ENCODE data around the gene MAP3K5. TPM values are rescaled to one million over a fixed set of nuclear protein-coding genes. Genes with fewer than 3 reads are reported as not detected.
"Not testable (repeated sequence)": the region's sequence is repeated elsewhere in the genome, so short reads cannot be mapped to it uniquely, and the experiment has no call there.

MAP3K5 gene
- total RNA-seq, 1 donor from 2014 or later, result 6.3 TPM

DNA sequence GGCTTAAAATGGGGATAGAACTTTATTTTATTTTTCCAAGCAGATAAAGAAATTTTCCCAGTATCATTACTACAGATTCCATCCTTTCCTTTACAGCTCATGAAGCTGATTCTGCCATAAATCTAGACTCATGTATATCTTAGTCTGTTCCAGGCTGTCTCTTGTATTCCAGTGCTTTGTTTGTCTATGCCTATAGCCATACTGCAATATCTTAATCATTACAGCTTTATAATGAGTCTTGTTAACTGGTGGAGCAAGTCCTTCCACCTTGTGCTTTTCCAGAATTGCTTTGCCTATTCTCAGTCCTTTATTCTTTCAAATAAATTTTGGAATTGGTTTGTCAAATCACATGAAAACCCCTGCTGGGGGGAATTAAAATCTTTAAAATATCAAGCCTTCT is 99.2 kb downstream of the MAP3K5 start:
- DNase-seq (ENCODE audit: low spot score) (no peak), ATAC-seq (no peak)

DNA sequence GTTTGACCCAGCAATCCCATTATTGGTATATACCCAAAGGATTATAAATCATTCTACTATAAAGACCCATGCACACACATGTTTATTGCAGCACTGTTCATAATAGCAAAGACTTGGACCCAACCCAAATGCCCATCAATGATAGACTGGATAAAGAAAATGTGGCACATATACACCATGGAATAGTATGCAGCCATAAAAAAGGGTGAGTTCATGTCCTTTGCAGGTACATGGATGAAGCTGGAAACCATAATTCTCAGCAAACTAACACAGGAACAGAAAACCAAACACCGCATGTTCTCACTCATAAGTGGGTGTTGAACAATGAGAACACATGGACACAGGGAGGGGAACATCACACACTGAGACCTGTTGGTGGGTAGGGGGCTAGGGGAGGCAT is 104.4 kb downstream of the MAP3K5 start:
- ATAC-seq; DNase-seq (ENCODE audit: low spot score): not testable (repeated sequence)

DNA sequence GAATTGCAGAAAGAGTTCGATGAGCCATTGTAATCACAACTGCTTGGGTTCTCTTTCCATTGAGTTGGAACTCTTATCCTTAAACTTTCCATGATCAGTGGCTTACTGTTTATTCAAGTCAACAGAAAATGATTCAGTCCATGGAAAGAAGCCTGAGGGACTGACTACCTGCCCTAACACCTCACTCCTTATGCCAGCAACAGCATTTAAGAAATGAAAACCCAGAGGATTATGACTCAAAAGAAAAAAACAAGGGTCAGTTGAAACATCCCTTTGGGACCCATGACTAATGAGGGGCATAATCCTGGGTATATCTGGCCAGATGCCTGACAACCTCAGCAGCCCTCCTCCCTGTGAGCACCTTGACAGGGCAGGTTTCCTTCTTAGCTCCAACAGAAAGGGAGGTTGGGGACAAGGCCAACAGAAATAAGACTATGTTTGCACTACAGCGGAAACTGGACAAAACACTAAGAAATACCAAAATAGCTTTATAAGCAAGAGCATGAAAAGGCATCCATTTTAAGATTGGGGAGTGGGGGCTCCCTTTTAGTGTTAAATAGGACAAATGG is 106.7 kb downstream of the MAP3K5 start:
- DNase-seq (ENCODE audit: low spot score) (no peak), ATAC-seq (no peak)

DNA sequence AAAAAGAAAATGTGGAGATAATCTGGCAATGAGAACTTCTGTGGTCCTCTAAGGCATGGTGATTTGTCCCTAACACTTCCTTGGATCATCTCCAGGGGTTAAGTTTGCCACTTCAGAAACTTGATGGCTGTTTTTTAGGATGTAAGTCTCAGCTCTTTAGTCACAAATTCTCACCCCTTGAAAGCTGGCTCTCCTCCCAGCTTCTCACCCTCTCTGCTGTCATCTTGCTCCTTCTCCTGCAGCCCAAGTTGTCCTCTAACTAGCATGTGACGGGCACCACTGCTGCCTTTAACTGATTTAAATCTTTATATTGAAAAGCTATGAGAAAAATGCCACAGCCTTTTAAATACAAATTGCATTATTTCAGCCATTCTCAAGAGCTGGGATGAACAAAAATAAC is 107.8 kb downstream of the MAP3K5 start:
- DNase-seq (ENCODE audit: low spot score), result no peak
- no peak for ATAC-seq

DNA sequence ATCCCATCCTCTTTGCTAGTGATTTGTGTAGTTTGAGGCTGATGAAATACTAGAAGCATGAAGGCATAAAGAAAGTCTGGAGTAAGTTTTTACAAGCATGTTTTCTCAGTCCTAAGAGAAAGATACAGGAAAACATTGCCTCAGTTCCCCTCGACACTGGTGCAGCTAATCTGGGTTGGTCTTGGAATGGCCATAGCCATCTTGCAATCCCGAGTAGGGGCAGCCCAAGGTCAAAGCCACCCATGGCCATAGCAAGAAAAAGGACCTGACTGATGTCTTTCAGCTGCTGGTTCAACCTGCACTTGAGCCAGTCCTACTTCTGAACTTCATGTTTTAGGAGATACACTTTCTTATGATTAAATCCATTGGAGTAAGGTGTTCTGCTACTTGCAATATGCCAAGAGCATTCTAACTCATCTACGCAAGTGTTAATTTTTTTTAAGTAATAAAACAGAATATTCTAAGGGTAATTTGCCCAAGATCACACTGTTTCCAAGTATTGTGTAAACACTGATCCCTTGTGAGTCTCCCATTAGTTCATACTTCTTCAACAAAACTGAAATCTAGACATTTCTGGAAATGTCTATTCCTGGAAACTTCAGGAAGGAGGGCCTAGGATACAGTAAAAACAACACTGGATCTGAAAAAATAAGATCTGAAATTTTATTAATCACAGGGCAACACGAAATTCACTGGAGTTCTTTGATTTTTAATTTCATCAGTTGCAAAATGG is 108.9 kb downstream of the MAP3K5 start:
- DNase-seq (ENCODE audit: low spot score), result no peak
- no peak for ATAC-seq

DNA sequence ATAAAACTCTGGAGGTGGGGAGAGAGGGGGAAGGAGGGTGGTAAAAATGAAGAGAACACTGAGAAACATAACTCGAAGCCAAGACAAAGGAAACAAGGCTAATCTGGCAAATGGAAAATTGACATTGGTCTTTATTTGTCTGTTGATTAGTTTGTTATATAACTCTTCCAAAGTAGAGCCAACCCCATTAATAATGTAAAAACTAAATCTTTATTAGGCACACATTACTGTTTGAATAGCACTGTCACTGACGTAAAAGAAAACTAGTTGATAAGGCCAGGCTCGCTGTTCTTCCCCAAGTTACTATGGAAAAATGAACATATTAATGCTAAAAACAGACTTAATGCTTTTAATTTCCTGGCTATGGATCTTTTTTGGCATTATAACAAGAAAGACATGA is 110.0 kb downstream of the MAP3K5 start:
- ATAC-seq (no peak), DNase-seq (ENCODE audit: low spot score) (no peak)

DNA sequence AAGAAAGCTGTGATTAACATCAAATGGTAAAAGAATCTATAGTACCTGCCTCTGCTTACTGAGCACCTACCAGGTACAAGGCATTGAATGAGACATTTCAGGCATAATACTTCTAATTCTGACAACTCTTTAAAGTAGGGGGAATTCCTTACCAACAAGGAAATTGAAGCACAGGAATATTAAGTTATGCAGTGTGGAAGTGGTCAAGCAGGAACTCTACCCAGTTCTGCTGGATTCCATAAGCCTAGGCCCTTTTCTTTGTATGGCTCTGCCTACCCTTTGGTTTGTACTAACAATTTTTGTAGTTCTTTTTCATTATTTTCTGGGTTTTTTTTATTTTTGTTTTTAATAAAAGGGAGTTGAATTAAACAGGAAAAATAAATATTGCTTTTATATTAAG is 114.5 kb downstream of the MAP3K5 start:
- ATAC-seq (no peak), DNase-seq (ENCODE audit: low spot score) (no peak)

DNA sequence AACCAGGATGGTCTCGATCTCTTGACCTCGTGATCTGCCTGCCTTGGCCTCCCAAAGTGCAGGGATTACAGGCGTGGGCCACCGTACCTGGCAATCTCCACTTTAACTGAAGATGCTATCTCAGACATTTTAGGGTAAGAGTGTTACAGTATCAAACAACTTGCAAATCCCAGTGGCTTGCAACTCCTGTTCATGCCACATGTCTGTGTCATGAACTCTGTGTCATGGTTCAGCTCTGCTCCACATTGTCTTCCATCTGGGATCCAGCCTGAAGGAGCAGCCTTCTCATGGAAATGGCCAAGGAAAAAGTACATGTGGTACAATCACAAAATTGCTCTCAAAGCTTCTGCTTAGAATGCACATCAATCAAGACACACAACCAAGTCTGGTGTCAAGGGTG is 114.9 kb downstream of the MAP3K5 start:
- ATAC-seq (no peak), DNase-seq (ENCODE audit: low spot score) (no peak)

DNA sequence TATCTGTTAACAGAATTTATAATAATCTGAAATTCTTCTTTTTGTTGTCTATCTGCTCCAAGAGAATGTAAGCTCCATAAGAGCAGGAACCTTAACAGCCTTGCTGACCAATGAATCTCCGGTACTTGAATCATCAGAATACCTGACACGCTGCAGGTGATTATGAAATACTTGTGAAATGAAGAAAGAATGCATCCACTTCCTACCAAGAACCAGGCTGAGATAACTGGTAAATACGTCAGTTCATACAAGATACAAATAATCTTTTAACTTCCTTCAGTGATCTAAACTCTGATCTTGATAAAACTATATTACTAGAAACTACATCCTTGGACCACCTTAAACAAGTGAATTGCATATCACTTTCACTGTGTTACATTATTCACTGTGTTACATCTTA is 116.2 kb downstream of the MAP3K5 start:
- ATAC-seq (no peak), DNase-seq (ENCODE audit: low spot score) (no peak)

DNA sequence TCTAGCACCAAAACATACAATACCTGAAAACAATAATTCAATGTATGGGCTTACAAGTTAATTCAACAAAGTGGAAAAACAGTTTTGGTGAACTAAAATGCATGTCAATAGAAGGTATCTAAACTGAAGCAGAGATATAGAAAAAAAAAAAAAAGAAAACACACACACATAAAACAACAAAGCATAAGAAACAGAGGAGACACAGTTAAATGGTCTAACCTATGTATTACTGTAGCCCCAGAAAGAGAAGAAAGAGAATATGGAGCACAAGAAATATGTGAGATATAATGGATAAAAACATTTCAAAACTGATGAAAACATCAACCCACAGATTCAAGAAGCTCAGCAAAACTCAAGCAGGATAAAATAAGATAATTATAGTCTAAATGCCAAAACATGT is 118.7 kb downstream of the MAP3K5 start:
- DNase-seq (ENCODE audit: low spot score) (no peak), ATAC-seq (no peak)

DNA sequence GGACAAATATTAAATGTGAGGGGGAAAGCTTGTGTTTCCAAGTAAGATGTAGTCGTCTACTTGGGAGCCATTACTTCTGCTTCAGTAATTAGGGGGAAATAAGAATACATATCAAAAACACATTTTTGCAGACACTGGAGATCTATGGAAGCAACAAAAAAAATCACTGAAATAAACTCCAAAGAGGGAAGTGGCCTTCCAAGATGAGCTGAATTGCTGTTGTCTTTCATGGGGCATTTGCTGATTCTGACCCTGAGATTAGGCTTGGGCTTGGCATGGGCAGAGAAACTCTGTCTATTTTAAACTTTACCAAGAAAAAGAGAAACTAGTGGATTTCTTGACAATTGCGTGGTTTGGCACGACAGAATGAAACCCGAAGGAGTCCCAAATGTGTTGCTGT is 120.1 kb downstream of the MAP3K5 start:
- ATAC-seq (no peak), DNase-seq (ENCODE audit: low spot score) (no peak)

DNA sequence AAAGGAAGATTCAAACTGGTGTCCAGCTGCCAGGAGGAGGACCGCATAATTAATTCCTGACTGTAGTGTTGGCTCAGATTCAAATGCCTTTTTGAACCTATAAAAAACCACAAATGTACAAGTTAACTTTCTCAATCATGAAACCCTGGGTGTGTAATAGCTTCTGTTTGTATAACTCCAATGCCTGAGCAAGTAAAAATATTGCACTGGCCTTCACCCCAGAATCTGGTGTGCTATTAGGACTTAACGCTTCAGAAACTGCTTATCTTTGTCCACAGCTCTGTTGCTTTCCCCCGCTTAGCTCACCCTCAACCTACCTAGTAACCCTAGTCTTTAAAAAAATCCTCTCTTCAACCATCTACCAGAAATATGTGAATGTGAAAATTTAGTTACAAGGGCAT is 123.0 kb downstream of the MAP3K5 start:
- peak; percentile 95 for ATAC-seq

DNA sequence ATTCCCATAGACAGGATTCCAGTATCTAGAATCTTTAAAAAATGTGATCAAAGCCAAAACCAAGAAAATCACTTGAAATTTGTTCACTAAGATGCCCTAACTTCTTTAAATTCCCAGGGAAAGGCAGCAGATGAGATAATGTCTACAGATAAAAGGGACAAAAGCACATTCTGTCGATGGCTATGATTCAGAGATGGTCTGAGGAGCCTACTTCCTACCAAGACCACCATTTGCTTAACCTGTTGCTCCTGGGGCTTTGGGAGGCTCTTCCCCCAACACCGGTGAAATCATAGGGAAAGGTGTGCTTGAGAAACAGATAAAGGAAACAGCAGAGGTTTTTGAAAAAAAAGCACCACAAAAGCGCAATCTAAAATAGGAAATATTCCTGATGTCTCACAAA is 123.7 kb downstream of the MAP3K5 start:
- no peak for DNase-seq (ENCODE audit: low spot score)
- ATAC-seq, result no peak

More for the DNA sequence above, 123.0 kb downstream of the MAP3K5 start:
- DNase-seq (ENCODE audit: low spot score), result no peak

DNA sequence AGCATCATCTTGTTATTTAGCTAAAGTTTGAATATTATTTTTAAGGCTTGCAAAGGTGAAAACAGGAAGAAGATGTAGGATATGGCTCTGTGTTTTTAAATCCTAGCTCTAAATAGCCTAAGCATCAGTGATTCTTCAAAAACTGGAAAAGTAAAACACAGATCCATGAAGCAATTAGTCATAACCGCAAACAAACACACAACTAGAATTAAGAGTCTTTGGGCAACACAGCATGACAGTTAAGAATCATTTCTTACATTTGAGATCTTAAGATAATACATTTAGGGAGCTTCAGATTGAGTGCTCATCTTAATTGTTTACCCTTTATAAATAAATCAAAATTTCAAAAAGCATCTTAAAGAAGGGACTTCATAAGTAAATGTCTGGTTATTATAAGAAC is 126.2 kb downstream of the MAP3K5 start:
- ATAC-seq, result no peak
- DNase-seq (ENCODE audit: low spot score), result no peak

DNA sequence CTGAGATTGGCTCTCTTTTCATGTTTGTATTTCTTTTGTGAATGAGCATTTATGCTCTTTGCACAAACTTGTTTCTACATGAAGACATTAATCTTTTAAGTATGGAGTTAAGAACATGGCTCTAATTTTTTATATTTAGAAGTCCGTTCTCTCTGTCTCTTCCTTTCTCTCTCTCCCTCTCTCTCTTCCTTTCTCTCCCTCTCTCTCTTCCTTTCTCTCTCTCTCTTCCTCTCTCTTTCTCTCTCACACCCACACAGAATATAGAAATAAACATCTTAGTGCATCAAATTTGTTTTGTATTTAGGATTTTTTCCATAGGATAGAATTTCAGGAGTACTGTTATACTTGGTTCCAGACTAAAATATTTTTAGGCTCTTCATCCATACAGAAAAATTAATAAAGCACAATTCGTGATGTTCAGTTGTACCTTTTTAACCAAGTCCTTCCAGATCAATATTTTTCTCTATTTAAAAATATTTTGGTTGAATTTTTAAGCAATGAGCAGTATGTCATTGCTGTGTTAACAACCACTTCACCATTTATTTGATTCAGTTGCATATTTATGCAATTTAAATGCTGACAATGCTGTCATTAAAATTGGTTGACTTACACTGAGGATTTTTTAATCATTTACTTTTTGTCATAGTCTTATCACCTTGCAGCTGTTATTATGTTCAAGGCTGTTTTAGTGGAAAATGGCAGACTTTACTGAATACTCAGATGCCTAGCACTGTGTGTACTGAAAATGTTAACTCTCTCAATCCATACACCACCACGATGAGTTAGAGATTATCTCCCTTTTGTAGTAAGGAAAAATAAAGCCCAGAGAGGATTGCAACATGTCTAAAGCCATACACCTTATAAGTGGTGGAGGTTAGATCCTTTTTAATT is 129.7 kb downstream of the MAP3K5 start:
- DNase-seq (ENCODE audit: low spot score) (no peak), ATAC-seq (no peak)

DNA sequence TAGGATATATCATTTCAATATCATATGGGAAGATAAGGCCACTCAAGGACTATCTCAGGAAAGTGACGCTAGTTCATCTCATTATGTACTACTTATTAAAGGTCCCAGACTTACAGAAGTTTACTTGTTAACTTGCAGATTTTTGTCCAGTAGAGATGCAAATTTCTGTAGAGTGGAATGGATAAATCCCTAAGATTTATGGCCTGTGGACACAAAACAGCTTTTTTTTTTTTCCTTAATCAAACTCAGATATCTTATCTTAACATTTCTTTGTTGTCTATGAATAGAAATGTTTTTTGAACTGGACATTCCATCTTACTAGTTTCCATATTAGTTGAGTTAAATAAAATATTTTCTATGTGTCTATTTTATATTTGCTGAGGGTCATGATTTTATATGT is 131.6 kb downstream of the MAP3K5 start:
- ATAC-seq (no peak), DNase-seq (ENCODE audit: low spot score) (no peak)

DNA sequence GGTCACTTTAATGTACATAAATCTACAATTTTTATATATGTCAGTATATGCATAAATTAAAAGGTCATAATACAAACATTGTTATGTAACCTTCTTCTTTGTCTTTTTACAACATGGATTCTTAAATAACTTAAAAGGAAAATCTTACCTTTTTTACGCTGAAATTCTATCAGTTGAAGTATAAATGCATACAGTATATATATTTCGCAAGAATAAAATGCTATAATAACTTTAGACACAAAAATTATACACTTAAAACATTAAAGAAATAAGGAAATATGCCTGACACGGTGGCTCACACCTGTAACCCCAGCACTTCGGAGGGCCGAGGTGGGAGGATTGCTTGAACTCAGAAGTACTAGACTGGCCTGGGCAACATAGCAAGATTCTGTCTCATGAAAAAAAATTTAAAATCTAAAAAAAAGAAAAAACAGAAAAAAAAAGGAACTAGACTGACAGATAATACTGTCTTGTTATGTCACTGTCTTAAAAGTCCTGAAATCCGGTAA is 132.2 kb downstream of the MAP3K5 start:
- no peak for ATAC-seq
- DNase-seq (ENCODE audit: low spot score), result no peak

DNA sequence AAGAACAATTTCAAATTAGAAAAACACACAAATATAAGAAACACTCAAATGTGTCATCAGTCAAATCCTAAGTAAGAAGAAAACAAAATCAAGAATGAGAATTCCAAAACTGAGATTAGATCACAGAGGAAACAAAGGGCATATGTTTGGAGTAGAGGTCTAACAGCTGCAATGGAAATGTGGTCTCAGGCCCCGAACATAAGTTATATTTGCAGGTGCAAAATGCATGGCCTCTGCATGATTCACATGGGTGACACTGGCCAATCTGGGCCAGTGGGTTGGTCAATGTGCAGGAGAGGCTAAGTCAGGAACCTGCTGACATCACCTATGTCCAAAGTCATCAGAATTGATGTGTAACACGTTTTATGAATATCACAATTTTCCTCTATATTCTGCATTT is 133.6 kb downstream of the MAP3K5 start:
- DNase-seq (ENCODE audit: low spot score), result no peak
- ATAC-seq, result no peak

DNA sequence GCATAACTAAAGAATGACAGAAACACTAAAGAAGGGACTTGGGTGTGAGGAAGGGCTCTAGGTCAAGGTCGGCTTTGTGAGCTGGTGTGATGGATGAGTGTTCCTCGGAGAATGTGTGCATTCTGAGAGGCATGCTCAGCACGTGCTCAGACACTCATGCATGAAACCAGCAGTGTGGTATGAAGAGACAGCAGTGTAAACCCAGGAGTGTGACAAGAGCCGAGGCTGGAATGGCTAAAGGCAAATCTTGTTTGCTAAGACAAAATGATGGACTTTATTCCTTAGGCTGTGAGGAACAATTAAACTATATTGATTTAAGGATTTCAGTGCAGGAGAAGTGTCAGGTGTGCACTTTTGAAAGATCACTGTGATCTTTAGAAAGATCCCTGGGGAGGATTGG is 134.6 kb downstream of the MAP3K5 start:
- no peak for DNase-seq (ENCODE audit: low spot score)
- ATAC-seq, result no peak

DNA sequence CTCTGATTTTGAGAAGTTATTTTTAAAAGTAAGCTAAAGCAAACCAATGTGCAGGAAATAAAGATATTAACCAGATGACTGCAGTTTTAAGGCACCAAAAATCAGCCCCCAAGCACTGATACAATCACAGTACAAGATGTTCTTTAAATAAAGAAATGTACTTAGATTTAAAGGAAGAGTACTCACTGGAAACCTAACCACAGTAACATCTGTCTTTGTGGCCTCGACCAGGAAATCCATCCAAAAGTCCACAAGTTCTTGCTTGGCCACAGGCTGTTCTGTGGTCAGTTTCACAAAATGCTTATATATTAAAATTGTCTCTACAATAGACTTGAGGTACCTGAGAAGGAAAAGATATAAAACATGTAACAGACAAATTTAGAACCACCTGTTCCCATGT is 136.2 kb downstream of the MAP3K5 start:
- no peak for ATAC-seq
- DNase-seq (ENCODE audit: low spot score), result no peak

DNA sequence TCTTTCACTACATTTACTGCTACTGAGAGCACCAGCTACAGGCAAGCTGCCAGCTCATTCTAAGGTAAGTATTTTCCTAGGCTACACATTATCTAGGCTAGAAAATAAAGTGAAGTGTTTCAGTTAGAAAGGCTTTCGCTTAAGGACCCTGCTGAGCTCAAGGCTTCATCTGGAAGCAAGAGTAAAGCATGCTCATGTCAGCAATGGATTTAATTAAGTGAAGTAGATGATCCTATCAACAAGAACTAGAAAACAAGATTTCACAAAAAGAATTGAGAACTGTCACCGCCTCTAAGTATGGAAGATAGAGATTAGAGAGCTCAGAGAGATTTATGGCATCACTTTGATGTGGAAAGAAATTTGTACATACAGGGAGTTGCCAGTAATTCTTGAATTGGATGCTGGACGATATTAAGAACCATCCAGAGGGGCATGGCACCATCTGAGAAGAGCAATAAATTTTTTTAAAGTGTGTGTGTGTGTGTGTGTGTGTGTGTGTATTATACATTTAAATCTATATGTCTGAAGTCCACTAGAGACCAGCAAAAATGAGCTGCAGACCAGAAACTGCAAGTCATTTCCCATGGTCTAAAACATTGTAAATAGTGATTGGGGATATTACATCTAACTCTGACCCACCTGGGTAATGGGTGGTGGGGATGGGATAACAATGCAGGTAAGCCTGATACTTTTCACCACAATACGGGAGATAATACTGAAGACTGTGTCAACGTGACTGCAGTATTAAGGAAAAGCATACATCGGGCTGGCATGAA is 136.8 kb downstream of the MAP3K5 start:
- ATAC-seq (no peak), DNase-seq (ENCODE audit: low spot score) (no peak)

All from left lobe of liver (tissue), 2 donors.